BJ (cell line): Measurements from ENCODE around the gene KLRD1. TPM values are rescaled to one million over a fixed set of nuclear protein-coding genes. Genes with fewer than 3 reads are reported as not detected.
"Not testable (repeated sequence)": the region's sequence is repeated elsewhere in the genome, so short reads cannot be mapped to it uniquely, and the experiment has no call there.

Experiments used
- CTCF ChIA-PET: fragments of 350-600 bp; formaldehyde crosslinking; extraction: SDS; loops from one replicate; lab custom pipeline; 2021; ENCODE audit warnings: antibody characterized with exemption, inconsistent platforms; lab: Yijun Ruan, JAX
- POLR2A ChIA-PET: fragments of 300-600 bp; sonication (Branson Sonifier 250); formaldehyde crosslinking; extraction: SDS; loops from one replicate; lab custom pipeline; 2021; ENCODE audit warnings: antibody characterized with exemption; lab: Charles Lee
- DNase-seq: peaks from one replicate; pipeline ENCODE4 v3.0.0-alpha.2; 2011; ENCODE audit warnings: low read depth
- H3K27me3 ChIP-seq: 2 replicates; pipeline ENCODE4 v1.6.0; 2011; ENCODE audit warnings: low read length; ENCODE audit not compliant: control insufficient read depth, insufficient read depth
- H3K36me3 ChIP-seq: 2 replicates; pipeline ENCODE4 v1.5.1; 2011; ENCODE audit warnings: low read length; ENCODE audit not compliant: control insufficient read depth, insufficient read depth
- H3K4me3 ChIP-seq: 2 replicates; pipeline ENCODE4 v1.5.1; 2011; ENCODE audit warnings: low read depth, mild to moderate bottlenecking, control low read depth, low read length
- polyA plus RNA-seq: library from polyadenylated mRNA; depleted of rRNA; stranded (reverse); fragments of >200 nt; gene quantifications from 2 replicates; pipeline ENCODE4 v1.2.3, GENCODE V29; 2011
- TF ChIP-seq, protein P1 (sequence below): IDR thresholded peaks from 2 replicates; pipeline ENCODE4 v1.5.1; 2011; ENCODE audit warnings: low read depth, mild to moderate bottlenecking, control low read depth, inconsistent platforms, low read length, moderate library complexity; ENCODE audit not compliant: insufficient read depth

The KLRD1 gene
- polyA plus RNA-seq, 1 experiment = 0.13 TPM

DNA sequence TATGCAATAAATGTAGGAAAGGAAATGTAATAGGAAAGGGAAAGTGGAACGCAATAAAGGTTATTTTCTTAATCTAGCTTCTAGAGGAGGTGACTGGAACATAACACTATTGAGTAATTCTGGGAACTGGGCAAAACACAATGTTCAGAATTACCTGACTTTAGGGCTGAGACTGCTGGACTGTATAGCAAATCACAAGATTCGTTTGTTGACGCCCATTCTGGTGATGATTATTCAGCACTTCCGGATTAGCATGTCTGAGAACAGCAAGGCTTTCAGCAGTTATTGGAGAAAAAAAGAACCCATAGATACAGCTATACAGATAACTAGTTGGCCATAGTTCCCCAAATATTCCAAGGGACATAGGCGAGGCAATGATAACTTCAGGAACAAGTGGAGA is 2.3 kb upstream of the KLRD1 start:
- TF ChIP-seq, protein P1, sequence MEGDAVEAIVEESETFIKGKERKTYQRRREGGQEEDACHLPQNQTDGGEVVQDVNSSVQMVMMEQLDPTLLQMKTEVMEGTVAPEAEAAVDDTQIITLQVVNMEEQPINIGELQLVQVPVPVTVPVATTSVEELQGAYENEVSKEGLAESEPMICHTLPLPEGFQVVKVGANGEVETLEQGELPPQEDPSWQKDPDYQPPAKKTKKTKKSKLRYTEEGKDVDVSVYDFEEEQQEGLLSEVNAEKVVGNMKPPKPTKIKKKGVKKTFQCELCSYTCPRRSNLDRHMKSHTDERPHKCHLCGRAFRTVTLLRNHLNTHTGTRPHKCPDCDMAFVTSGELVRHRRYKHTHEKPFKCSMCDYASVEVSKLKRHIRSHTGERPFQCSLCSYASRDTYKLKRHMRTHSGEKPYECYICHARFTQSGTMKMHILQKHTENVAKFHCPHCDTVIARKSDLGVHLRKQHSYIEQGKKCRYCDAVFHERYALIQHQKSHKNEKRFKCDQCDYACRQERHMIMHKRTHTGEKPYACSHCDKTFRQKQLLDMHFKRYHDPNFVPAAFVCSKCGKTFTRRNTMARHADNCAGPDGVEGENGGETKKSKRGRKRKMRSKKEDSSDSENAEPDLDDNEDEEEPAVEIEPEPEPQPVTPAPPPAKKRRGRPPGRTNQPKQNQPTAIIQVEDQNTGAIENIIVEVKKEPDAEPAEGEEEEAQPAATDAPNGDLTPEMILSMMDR = no peak

DNA sequence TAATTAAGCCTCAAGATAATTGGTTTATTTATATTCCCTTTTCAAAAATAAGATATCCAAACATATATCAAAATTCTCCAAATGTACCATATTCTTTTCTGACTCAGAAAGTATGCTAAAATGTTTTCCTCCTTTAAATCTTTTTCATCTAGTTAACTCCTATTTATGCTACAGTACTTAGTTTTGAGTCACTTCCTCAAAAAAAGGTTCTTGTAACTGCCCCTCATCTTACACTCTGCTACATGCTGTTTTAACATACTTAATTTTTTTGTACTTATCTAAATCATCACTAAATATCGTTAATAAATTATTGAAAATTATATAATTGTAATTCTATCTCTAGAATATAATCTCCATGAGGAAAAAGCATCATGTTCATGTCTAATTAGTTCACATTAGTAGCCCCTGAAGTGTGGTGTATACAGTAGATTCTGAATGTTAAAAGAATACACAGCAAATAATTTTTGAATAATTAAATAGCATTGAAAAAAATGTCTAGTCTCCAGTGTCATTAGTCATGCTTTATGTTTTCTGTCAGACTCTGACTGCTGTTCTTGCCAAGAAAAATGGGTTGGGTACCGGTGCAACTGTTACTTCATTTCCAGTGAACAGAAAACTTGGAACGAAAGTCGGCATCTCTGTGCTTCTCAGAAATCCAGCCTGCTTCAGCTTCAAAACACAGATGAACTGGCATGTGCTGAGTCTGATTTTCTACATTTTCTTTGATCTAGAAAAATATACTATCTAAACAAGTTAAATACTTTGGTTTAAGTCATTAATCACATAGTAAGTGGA is 3.5 kb downstream of the KLRD1 start:
- H3K36me3 ChIP-seq = no peaks in the 10 kb centered on the region
- H3K27me3 ChIP-seq = no peaks in the 10 kb centered on the region
- ChIA-PET CTCF (no interaction called here), POLR2A (no interaction called here)
- TF ChIP-seq, protein P1 = no peak
- H3K4me3 ChIP-seq = no peak overlapping the region
- DNase-seq = no peak

More for the DNA sequence above, 2.3 kb upstream of the KLRD1 start:
- POLR2A ChIA-PET = no interaction called here
- no peak for DNase-seq
- H3K36me3 ChIP-seq = no peaks in the 10 kb centered on the region
- CTCF ChIA-PET = no interaction called here
- H3K4me3 ChIP-seq = no peak overlapping the region
- 0 out of 2 replicates have a peak, but pooled peaks cover 2% of the 10 kb centered on the region for H3K27me3 ChIP-seq

DNA sequence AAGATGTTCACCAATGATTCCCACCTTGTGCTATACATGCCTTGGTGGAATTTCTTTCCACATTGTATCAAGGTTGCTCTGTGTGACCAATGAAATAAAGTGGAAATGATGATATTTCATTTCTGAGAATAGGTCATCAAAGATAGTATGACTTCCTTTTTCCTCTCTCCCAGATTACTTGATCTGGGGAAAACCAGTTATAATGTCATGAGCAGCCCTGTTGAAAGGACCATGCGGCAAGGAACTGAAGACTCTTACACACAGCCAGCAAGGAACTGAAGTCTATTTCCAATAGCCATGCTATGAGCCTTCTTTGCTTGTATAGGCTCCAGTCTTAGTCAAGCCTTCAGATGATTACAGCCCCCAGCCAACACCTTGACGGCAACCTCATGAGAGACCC is 11.7 kb downstream of the KLRD1 start:
- POLR2A ChIA-PET = no interaction called here
- CTCF ChIA-PET = no interaction called here
- no peaks in the 10 kb centered on the region for H3K27me3 ChIP-seq
- no peak for DNase-seq
- no peaks in the 10 kb centered on the region for H3K36me3 ChIP-seq
- TF ChIP-seq, protein P1 = no peak
- H3K4me3 ChIP-seq = no peak overlapping the region

DNA sequence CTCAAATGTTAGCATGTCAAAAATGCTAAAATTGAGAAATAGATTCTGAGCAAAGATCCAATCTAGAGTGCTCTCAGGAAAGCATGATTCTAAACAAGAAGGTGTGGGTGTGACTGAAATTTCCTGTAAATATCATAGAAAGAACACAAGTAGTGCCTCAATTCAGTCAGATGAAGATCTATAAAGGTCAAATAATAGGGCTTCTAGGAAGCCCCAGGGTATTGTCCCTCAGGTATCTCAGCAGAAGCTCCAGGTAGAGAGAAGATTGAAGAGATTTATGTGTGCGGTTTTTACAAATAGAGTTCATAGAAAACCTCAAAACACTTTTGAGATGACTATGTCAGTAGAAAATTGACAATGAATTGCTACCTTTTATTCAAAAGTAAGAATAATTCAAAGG is 13.0 kb downstream of the KLRD1 start:
- H3K27me3 ChIP-seq = no peaks in the 10 kb centered on the region
- H3K4me3 ChIP-seq = no peak overlapping the region
- ChIA-PET CTCF (interaction anchor here (2.7 kb wide), 1 partner anchor 10 kb away, joined by 15 read pairs; no protein-coding TSS in a partner anchor), POLR2A (no interaction called here)
- TF ChIP-seq, protein P1 = no peak
- H3K36me3 ChIP-seq = no peaks in the 10 kb centered on the region
- no peak for DNase-seq

DNA sequence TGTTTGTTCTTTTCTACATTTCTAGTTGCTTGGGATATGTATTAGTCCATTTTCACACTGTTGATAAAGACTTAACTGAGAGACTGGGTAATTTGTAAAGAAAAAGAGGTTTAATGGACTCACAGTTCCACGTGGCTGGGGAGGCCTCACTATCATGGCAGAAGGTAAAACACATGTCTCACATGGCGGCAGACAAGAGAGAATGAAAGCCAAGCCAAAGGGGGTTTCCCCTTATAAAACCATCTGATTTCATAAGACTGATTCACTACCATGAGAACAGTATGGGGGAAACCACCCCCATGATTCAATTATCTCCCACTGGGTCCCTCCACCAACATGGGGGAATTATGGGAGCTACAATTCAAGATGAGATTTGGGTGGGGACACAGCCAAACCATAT is 21.0 kb downstream of the KLRD1 start:
- CTCF ChIA-PET = interaction anchor here (2.6 kb wide), 1 partner anchor 37 kb away, joined by 9 read pairs; no protein-coding TSS in a partner anchor
- DNase-seq, POLR2A ChIA-PET, H3K27me3 ChIP-seq, H3K36me3 ChIP-seq, H3K4me3 ChIP-seq: not testable (repeated sequence)
